ENCODE results near the gene ZSWIM5.
"Not testable (repeated sequence)": the region's sequence is repeated elsewhere in the genome, so short reads cannot be mapped to it uniquely, and the experiment has no call there.

Gene ZSWIM5

GRCh38 chr1:45084562-45084961 lies 121.8 kb downstream of the ZSWIM5 start:
- no peak for DNase-seq

- no peak for DNase-seq
These were observed 126.9 kb downstream of the ZSWIM5 start for GRCh38 chr1:45079533-45079932.

GRCh38 chr1:45076959-45077358 lies 129.4 kb downstream of the ZSWIM5 start:
- DNase-seq: not testable (repeated sequence)

GRCh38 chr1:45071567-45071966 lies 134.8 kb downstream of the ZSWIM5 start:
- DNase-seq: no peak

GRCh38 chr1:45067806-45068205 lies 138.6 kb downstream of the ZSWIM5 start:
- no peak for DNase-seq

GRCh38 chr1:45065083-45065482 lies 141.3 kb downstream of the ZSWIM5 start:
- no peak for DNase-seq

GRCh38 chr1:45062463-45062862 lies 143.9 kb downstream of the ZSWIM5 start:
- DNase-seq: not testable (repeated sequence)

- no peak for DNase-seq
These were observed 146.6 kb downstream of the ZSWIM5 start for GRCh38 chr1:45059829-45060228.

GRCh38 chr1:45057542-45057941 lies 148.9 kb downstream of the ZSWIM5 start:
- DNase-seq: no peak

GRCh38 chr1:45051005-45051772 lies 155.2 kb downstream of the ZSWIM5 start:
- peak in 1 of 2 donors; percentile 27 for DNase-seq

GRCh38 chr1:45047032-45047431 lies 159.4 kb downstream of the ZSWIM5 start:
- DNase-seq: no peak

- DNase-seq: no peak
These were observed 161.5 kb downstream of the ZSWIM5 start for GRCh38 chr1:45044916-45045315.

GRCh38 chr1:45043094-45043493 lies 163.3 kb downstream of the ZSWIM5 start:
- no peak for DNase-seq

- DNase-seq: no peak
These were observed 166.1 kb downstream of the ZSWIM5 start for GRCh38 chr1:45040297-45040696.

- no peak for DNase-seq
These were observed 167.6 kb downstream of the ZSWIM5 start for GRCh38 chr1:45038661-45039364.

GRCh38 chr1:45038240-45038639 lies 168.2 kb downstream of the ZSWIM5 start:
- DNase-seq: no peak

GRCh38 chr1:45037456-45037855 lies 168.9 kb downstream of the ZSWIM5 start:
- no peak for DNase-seq

GRCh38 chr1:45035631-45036301 lies 170.6 kb downstream of the ZSWIM5 start:
- no peak for DNase-seq

- DNase-seq: no peak
These were observed 173.0 kb downstream of the ZSWIM5 start for GRCh38 chr1:45033356-45033755.

GRCh38 chr1:45032837-45033236 lies 173.6 kb downstream of the ZSWIM5 start:
- DNase-seq: no peak

GRCh38 chr1:45026446-45026845 lies 180.0 kb downstream of the ZSWIM5 start:
- no peak for DNase-seq

GRCh38 chr1:45023663-45024062 lies 182.7 kb downstream of the ZSWIM5 start:
- DNase-seq: no peak

GRCh38 chr1:45018599-45019230 lies 187.7 kb downstream of the ZSWIM5 start:
- DNase-seq: peak; percentile 57 to 64
